HCT116 (cell line): Measurements from ENCODE around the gene ATP5F1E. TPM values are rescaled to one million over a fixed set of nuclear protein-coding genes. Genes with fewer than 3 reads are reported as not detected.

Source experiments
- ATAC-seq: fragments of 200-7000 bp; cut with Tn5 transposase; 2 replicates; pipeline ENCODE4 v1.9.1; 2020; ENCODE audit warnings: mild to moderate bottlenecking, moderate library complexity
- BruUV-seq: library from RNA; stranded (reverse); fragments of 400-500 nt; replicated peaks from 2 replicates; lab custom pipeline; 2021; lab: Mats Ljungman, UMichigan
- CTCF ChIA-PET: fragments of 300-600 bp; sonication (Branson Sonifier 250); formaldehyde crosslinking; loops from one replicate; lab custom pipeline; 2021; ENCODE audit warnings: antibody characterized with exemption; lab: Charles Lee
- POLR2A ChIA-PET: fragments of 300-600, 350-600 bp; sonication (Branson Sonifier 250); formaldehyde crosslinking; loops from one replicate; lab custom pipeline; 2021; ENCODE audit warnings: antibody characterized with exemption; lab: Charles Lee
- RAD21 ChIA-PET, 2 experiments: fragments of 300-600 bp; sonication (Branson Sonifier 250); formaldehyde crosslinking; loops; one replicate each; lab custom pipeline; 2023; ENCODE audit warnings: low total read pairs in 2 of 2; ENCODE audit not compliant: uncharacterized antibody in 2 of 2, unreplicated experiment in 2 of 2, low non-redundant PET in 1 of 2; lab: Charles Lee
- DNase-seq: peaks from one replicate; pipeline ENCODE4 v3.0.0-alpha.2; 2010; ENCODE audit warnings: low read depth, low spot score
- H2AFZ ChIP-seq: fragments of 200-600 bp; shearing (Covaris generic), sonication (generic); 2 replicates; pipeline ENCODE4 v1.6.1; 2017; ENCODE audit warnings: low read depth, mixed run types, mixed read lengths, antibody characterized with exemption, low read length; ENCODE audit not compliant: poor library complexity, severe bottlenecking
- H3K27ac ChIP-seq: 2 replicates; pipeline ENCODE4 v1.5.1; 2012; ENCODE audit warnings: low read depth, low read length
- H3K27me3 ChIP-seq: fragments of 200-600 bp; sonication (generic); 2 replicates; pipeline ENCODE4 v1.6.1; 2016; ENCODE audit warnings: mixed run types, low read length, mixed read lengths; ENCODE audit not compliant: insufficient read depth
- H3K36me3 ChIP-seq, 2 experiments: fragments of 200-500 bp in 1 of 2; fragments of 200-600 bp in 1 of 2; sonication (Bioruptor generic) in 1 of 2; sonication (generic) in 1 of 2; 2 replicates each; pipeline versions ENCODE4 v1.5.1 to v1.6.1; 2014 to 2016; ENCODE audit warnings: low read length in 2 of 2, inconsistent platforms in 1 of 2, mixed read lengths in 1 of 2, mixed run types in 1 of 2; ENCODE audit not compliant: insufficient read depth in 2 of 2, control insufficient read depth in 1 of 2
- H3K4me1 ChIP-seq, 2 experiments: fragments of 200-600 bp in 1 of 2; sonication (generic) in 1 of 2; 2 replicates each; pipeline versions ENCODE4 v1.5.1 to v1.6.1; 2012 to 2017; ENCODE audit warnings: low read length in 2 of 2, inconsistent platforms in 1 of 2, mild to moderate bottlenecking in 1 of 2, mixed read lengths in 1 of 2, mixed run types in 1 of 2, moderate library complexity in 1 of 2; ENCODE audit not compliant: insufficient read depth in 2 of 2, control insufficient read depth in 1 of 2
- H3K4me2 ChIP-seq: fragments of 200-600 bp; sonication (generic); 2 replicates; pipeline ENCODE4 v1.6.1; 2017; ENCODE audit warnings: mixed run types, low read length, mixed read lengths
- H3K4me3 ChIP-seq, 2 experiments: fragments of 200-600 bp in 1 of 2; sonication (generic) in 1 of 2; replicated peaks in 1 of 2; 2 replicates each; pipeline ENCODE4 v1.5.1; 2011 to 2016; ENCODE audit warnings: low read length in 2 of 2, control low read depth in 1 of 2, low read depth in 1 of 2, mild to moderate bottlenecking in 1 of 2, mixed read lengths in 1 of 2, mixed run types in 1 of 2
- H3K79me2 ChIP-seq: fragments of 200-600 bp; sonication (generic); 2 replicates; pipeline ENCODE4 v1.6.1; 2017; ENCODE audit warnings: mild to moderate bottlenecking, mixed run types, low read length, moderate library complexity, mixed read lengths; ENCODE audit not compliant: insufficient read depth
- H3K9ac ChIP-seq: fragments of 200-600 bp; sonication (generic); 2 replicates; pipeline ENCODE4 v1.6.1; 2016; ENCODE audit warnings: low read length, mixed read lengths
- H3K9me2 ChIP-seq: fragments of 200-600 bp; sonication (generic), shearing (Covaris generic); 2 replicates; pipeline ENCODE4 v1.6.1; 2017; ENCODE audit warnings: mixed run types, mild to moderate bottlenecking, moderate library complexity; ENCODE audit not compliant: insufficient read depth
- H3K9me3 ChIP-seq, 2 experiments: fragments of 200-500 bp in 1 of 2; fragments of 200-600 bp in 1 of 2; sonication (Bioruptor generic) in 1 of 2; sonication (generic) in 1 of 2; 2 replicates each; pipeline ENCODE4 v1.6.1; 2014 to 2017; ENCODE audit warnings: low read length in 2 of 2, mixed read lengths in 2 of 2, inconsistent platforms in 1 of 2, low read depth in 1 of 2, mild to moderate bottlenecking in 1 of 2, mixed run types in 1 of 2, moderate library complexity in 1 of 2; ENCODE audit not compliant: control insufficient read depth in 1 of 2, insufficient read depth in 1 of 2
- H4K20me1 ChIP-seq: fragments of 200-600 bp; sonication (generic), shearing (Covaris generic); 2 replicates; pipeline ENCODE4 v1.6.1; 2017; ENCODE audit warnings: mixed run types, mild to moderate bottlenecking, moderate library complexity; ENCODE audit not compliant: insufficient read depth
- CEBPB ChIP-seq: IDR thresholded peaks from 2 replicates; pipeline ENCODE4 v1.6.1; 2012; ENCODE audit warnings: low read depth
- EGR1 ChIP-seq: IDR thresholded peaks from 2 replicates; pipeline ENCODE4 v1.6.1; 2012; ENCODE audit warnings: low read depth
- ELF1 ChIP-seq: IDR thresholded peaks from 2 replicates; pipeline ENCODE4 v1.6.1; 2012; ENCODE audit warnings: low read depth, borderline replicate concordance
- EZH2phosphoT487 ChIP-seq: fragments of 200-600 bp; IDR thresholded peaks from 2 replicates; pipeline ENCODE4 v1.6.1; 2018; ENCODE audit warnings: antibody characterized with exemption, borderline replicate concordance
- FOSL1 ChIP-seq: IDR thresholded peaks from 2 replicates; pipeline ENCODE4 v1.6.1; 2012; ENCODE audit warnings: low read depth
- JUND ChIP-seq: IDR thresholded peaks from 2 replicates; pipeline ENCODE4 v1.6.1; 2012
- POLR2A ChIP-seq: IDR thresholded peaks from 2 replicates; pipeline ENCODE4 v1.7.0; 2011; ENCODE audit warnings: borderline replicate concordance; ENCODE audit not compliant: insufficient read depth, insufficient read length; ENCODE audit errors: extremely low read depth
- POLR2AphosphoS5 ChIP-seq: IDR thresholded peaks from 2 replicates; pipeline ENCODE4 v1.6.1; 2011; ENCODE audit warnings: mild to moderate bottlenecking, low read depth, low read length, moderate library complexity
- RAD21 ChIP-seq: IDR thresholded peaks from 2 replicates; pipeline ENCODE4 v1.6.1; 2012; ENCODE audit warnings: low read depth, mild to moderate bottlenecking
- SP1 ChIP-seq: IDR thresholded peaks from 2 replicates; pipeline ENCODE4 v1.6.1; 2012; ENCODE audit warnings: low read depth
- SRF ChIP-seq: IDR thresholded peaks from 2 replicates; pipeline ENCODE4 v1.6.1; 2012; ENCODE audit warnings: low read depth
- TCF7L2 ChIP-seq: IDR thresholded peaks from 2 replicates; pipeline ENCODE4 v1.7.0; 2011; ENCODE audit warnings: borderline replicate concordance, inconsistent platforms; ENCODE audit not compliant: insufficient read depth, insufficient read length; ENCODE audit errors: extremely low read depth
- YY1 ChIP-seq: IDR thresholded peaks from 2 replicates; pipeline ENCODE4 v1.6.1; 2011; ENCODE audit warnings: low read length, low read depth, moderate library complexity, mild to moderate bottlenecking; ENCODE audit not compliant: insufficient replicate concordance; ENCODE audit errors: extremely low read depth
- ZFX ChIP-seq: fragments of 450-650 bp; IDR thresholded peaks from 2 replicates; pipeline ENCODE4 v1.6.1; 2017
- ZNF274 ChIP-seq: fragments of 200-500 bp; sonication (Bioruptor generic); IDR thresholded peaks from 2 replicates; pipeline ENCODE4 v1.6.1; 2014; ENCODE audit warnings: mild to moderate bottlenecking, low read depth, low read length, inconsistent platforms
- intact Hi-C: fragments of 100-400 bp; cut with micrococcal nuclease; formaldehyde crosslinking; loops from 2 replicates; pipeline ENCODE4 v1.10.0; 2022
- total RNA-seq: library from RNA; stranded (reverse); gene quantifications from one replicate; pipeline ENCODE4 v1.2.1, GENCODE V29; 2021; ENCODE audit not compliant: unreplicated experiment
- TF ChIP-seq, protein P1 (sequence below): IDR thresholded peaks from 2 replicates; pipeline ENCODE4 v1.6.1; 2011; ENCODE audit warnings: mild to moderate bottlenecking, low read length, moderate library complexity; ENCODE audit not compliant: insufficient replicate concordance; ENCODE audit errors: extremely low read depth
- TF ChIP-seq, protein P2 (sequence below), 3 experiments: fragments of 200-600 bp in 1 of 3; sonication (generic) in 1 of 3; IDR thresholded peaks in 2 of 3; conservative IDR thresholded peaks in 1 of 3; 2 replicates each; pipeline ENCODE4 v1.5.1; 2012 to 2017; ENCODE audit warnings: low read depth in 2 of 3, low read length in 2 of 3, antibody characterized with exemption in 1 of 3, borderline replicate concordance in 1 of 3, control low read depth in 1 of 3, mild to moderate bottlenecking in 1 of 3, mixed read lengths in 1 of 3, mixed run types in 1 of 3, moderate library complexity in 1 of 3; ENCODE audit not compliant: insufficient read depth in 1 of 3
- TF ChIP-seq, protein P3 (sequence below): IDR thresholded peaks from 2 replicates; pipeline ENCODE4 v1.6.1; 2012
- TF ChIP-seq, protein P4 (sequence below): IDR thresholded peaks from 2 replicates; pipeline ENCODE4 v1.6.1; 2012; ENCODE audit warnings: low read depth

ATP5F1E gene
- total RNA-seq, 1 experiment from 2014 or later = 72.8 TPM

DNA sequence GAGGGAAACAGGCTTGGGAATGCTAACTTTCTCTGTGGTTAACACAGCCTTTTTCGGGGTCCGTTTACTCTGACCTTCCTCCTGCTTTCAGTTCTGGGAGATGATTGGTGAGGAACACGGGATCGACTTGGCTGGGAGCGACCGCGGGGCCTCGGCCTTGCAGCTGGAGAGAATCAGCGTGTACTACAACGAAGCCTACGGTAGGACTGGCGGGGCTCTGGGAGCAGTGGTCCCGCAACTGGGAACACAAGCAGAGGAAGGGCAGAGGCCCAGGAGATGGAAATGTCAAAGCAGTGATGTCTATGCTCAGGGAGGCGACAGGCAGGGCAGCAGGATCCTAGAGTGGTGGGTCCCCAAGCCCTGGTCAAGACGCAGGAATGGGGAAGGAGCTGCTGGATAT, 9.4 kb downstream of the ATP5F1E start:
- peaks cover 32% of the 10 kb centered on the region for H3K79me2 ChIP-seq
- H3K4me3 ChIP-seq = no peak overlapping the region
- H4K20me1 ChIP-seq = peaks cover 15% of the 10 kb centered on the region; the same call in 1 of the 2 replicates
- H3K27ac ChIP-seq = no peak overlapping the region
- H3K9me3 ChIP-seq = no peaks in the 10 kb centered on the region
- no TSS peak for BruUV-seq
- peaks cover 14 to 41% of the 10 kb centered on the region in 2 experiments; a peak in 3 of 4 replicates for H3K36me3 ChIP-seq
- DNase-seq (no peak), ATAC-seq (no peak)
- H3K4me1 ChIP-seq = no peaks in the 10 kb centered on the region
- no peak overlapping the region for H3K9ac ChIP-seq
- ChIA-PET POLR2A (no interaction called here), RAD21 (no interaction called here), CTCF (no interaction called here)
- H2AFZ ChIP-seq = no peak overlapping the region
- H3K4me2 ChIP-seq = no peak overlapping the region
- H3K9me2 ChIP-seq = no peaks in the 10 kb centered on the region
- H3K27me3 ChIP-seq = no peaks in the 10 kb centered on the region
- intact Hi-C loops = no loop called here
- TF ChIP-seq, protein P1, sequence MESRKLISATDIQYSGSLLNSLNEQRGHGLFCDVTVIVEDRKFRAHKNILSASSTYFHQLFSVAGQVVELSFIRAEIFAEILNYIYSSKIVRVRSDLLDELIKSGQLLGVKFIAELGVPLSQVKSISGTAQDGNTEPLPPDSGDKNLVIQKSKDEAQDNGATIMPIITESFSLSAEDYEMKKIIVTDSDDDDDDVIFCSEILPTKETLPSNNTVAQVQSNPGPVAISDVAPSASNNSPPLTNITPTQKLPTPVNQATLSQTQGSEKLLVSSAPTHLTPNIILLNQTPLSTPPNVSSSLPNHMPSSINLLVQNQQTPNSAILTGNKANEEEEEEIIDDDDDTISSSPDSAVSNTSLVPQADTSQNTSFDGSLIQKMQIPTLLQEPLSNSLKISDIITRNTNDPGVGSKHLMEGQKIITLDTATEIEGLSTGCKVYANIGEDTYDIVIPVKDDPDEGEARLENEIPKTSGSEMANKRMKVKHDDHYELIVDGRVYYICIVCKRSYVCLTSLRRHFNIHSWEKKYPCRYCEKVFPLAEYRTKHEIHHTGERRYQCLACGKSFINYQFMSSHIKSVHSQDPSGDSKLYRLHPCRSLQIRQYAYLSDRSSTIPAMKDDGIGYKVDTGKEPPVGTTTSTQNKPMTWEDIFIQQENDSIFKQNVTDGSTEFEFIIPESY = no peak
- no peak for TF ChIP-seq POLR2A
- TF ChIP-seq, protein P2, sequence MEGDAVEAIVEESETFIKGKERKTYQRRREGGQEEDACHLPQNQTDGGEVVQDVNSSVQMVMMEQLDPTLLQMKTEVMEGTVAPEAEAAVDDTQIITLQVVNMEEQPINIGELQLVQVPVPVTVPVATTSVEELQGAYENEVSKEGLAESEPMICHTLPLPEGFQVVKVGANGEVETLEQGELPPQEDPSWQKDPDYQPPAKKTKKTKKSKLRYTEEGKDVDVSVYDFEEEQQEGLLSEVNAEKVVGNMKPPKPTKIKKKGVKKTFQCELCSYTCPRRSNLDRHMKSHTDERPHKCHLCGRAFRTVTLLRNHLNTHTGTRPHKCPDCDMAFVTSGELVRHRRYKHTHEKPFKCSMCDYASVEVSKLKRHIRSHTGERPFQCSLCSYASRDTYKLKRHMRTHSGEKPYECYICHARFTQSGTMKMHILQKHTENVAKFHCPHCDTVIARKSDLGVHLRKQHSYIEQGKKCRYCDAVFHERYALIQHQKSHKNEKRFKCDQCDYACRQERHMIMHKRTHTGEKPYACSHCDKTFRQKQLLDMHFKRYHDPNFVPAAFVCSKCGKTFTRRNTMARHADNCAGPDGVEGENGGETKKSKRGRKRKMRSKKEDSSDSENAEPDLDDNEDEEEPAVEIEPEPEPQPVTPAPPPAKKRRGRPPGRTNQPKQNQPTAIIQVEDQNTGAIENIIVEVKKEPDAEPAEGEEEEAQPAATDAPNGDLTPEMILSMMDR (IDR thresholded peaks at IDR 0.05 in 2 of 3, conservative IDR thresholded peaks at IDR 0.05 in 1 of 3; ENCODE audit: borderline replicate concordance in 1 of 3, insufficient read depth in 1 of 3, low read depth in 2 of 3, low read length in 2 of 3) = no peak
- no peak for TF ChIP-seq TCF7L2
- no peak for TF ChIP-seq POLR2AphosphoS5
- TF ChIP-seq JUND = no peak
- TF ChIP-seq EZH2phosphoT487 = no peak
- TF ChIP-seq, protein P3, sequence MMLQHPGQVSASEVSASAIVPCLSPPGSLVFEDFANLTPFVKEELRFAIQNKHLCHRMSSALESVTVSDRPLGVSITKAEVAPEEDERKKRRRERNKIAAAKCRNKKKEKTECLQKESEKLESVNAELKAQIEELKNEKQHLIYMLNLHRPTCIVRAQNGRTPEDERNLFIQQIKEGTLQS = no peak
- no peak for TF ChIP-seq RAD21
- no peak for TF ChIP-seq FOSL1
- TF ChIP-seq, protein P4, sequence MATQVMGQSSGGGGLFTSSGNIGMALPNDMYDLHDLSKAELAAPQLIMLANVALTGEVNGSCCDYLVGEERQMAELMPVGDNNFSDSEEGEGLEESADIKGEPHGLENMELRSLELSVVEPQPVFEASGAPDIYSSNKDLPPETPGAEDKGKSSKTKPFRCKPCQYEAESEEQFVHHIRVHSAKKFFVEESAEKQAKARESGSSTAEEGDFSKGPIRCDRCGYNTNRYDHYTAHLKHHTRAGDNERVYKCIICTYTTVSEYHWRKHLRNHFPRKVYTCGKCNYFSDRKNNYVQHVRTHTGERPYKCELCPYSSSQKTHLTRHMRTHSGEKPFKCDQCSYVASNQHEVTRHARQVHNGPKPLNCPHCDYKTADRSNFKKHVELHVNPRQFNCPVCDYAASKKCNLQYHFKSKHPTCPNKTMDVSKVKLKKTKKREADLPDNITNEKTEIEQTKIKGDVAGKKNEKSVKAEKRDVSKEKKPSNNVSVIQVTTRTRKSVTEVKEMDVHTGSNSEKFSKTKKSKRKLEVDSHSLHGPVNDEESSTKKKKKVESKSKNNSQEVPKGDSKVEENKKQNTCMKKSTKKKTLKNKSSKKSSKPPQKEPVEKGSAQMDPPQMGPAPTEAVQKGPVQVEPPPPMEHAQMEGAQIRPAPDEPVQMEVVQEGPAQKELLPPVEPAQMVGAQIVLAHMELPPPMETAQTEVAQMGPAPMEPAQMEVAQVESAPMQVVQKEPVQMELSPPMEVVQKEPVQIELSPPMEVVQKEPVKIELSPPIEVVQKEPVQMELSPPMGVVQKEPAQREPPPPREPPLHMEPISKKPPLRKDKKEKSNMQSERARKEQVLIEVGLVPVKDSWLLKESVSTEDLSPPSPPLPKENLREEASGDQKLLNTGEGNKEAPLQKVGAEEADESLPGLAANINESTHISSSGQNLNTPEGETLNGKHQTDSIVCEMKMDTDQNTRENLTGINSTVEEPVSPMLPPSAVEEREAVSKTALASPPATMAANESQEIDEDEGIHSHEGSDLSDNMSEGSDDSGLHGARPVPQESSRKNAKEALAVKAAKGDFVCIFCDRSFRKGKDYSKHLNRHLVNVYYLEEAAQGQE = no peak
- TF ChIP-seq SRF = no peak
- no peak for TF ChIP-seq YY1
- TF ChIP-seq ZNF274 = no peak
- TF ChIP-seq SP1 = no peak
- TF ChIP-seq ZFX = no peak
- TF ChIP-seq EGR1 = no peak
- TF ChIP-seq CEBPB = no peak
- no peak for TF ChIP-seq ELF1
